K562 (cell line): ENCODE results near the gene LGALS12. TPM values are rescaled to one million over a fixed set of nuclear protein-coding genes. Genes with fewer than 3 reads are reported as not detected.

ENCODE experiments used
- ATAC-seq: fragments of 200-7000 bp; cut with Tn5 transposase; 3 replicates; pipeline ENCODE4 v1.9.1; 2020; ENCODE audit warnings: moderate library complexity
- BruUV-seq: library from RNA; stranded (reverse); fragments of 400-500 nt; replicated peaks from 2 replicates; lab custom pipeline; 2021; lab: Mats Ljungman, UMichigan
- CTCF ChIA-PET: fragments of 300-600 bp; formaldehyde crosslinking; extraction: SDS; loops from one replicate; lab custom pipeline; 2021; ENCODE audit warnings: low intra/inter-chr PET ratio; lab: Yijun Ruan, JAX
- POLR2A ChIA-PET: fragments of 300-600, 350-650 bp; sonication (Branson Sonifier 250); formaldehyde crosslinking; extraction: SDS; loops from one replicate; lab custom pipeline; 2021; ENCODE audit warnings: antibody characterized with exemption, inconsistent platforms; lab: Yijun Ruan, JAX
- DNase-seq, 4 experiments: peaks; one replicate each; pipeline versions ENCODE4 v3.0.0 to v3.0.0-alpha.2; 2011 to 2018; ENCODE audit warnings: low spot score in 3 of 4, mixed read lengths in 3 of 4; ENCODE audit errors: extremely low read depth in 1 of 4
- FAIRE-seq: peaks from 2 replicates; lab custom pipeline; 2011; peaks lifted over from hg19 to GRCh38; lab: Jason Lieb, UNC
- H2AFZ ChIP-seq: 2 replicates; pipeline ENCODE4 v1.6.0; 2011; ENCODE audit warnings: low read depth, low read length, control low read depth, inconsistent platforms
- H3K27ac ChIP-seq: fragments of 200-600 bp; 3 replicates; pipeline ENCODE4 v1.8.0; 2011; ENCODE audit warnings: low read depth, mild to moderate bottlenecking, control low read depth, inconsistent platforms, low read length, moderate library complexity, mixed read lengths; ENCODE audit errors: extremely low read depth
- H3K27me3 ChIP-seq, 2 experiments: fragments of 300-600 bp in 1 of 2; 2 replicates in 1 of 2; 3 replicates in 1 of 2; pipeline versions ENCODE4 v1.6.0 to v1.8.0; 2011; ENCODE audit warnings: inconsistent platforms in 2 of 2, low read length in 2 of 2, mild to moderate bottlenecking in 1 of 2, mixed read lengths in 1 of 2, moderate library complexity in 1 of 2; ENCODE audit not compliant: control insufficient read depth in 2 of 2, insufficient read depth in 2 of 2
- H3K36me3 ChIP-seq: fragments of 300-600 bp; 3 replicates; pipeline ENCODE4 v1.8.0; 2011; ENCODE audit warnings: mild to moderate bottlenecking, low read length, inconsistent platforms; ENCODE audit not compliant: control insufficient read depth, insufficient read depth
- H3K4me1 ChIP-seq, 2 experiments: fragments of 200-600 bp in 1 of 2; replicated peaks in 1 of 2; 2 replicates in 1 of 2; 3 replicates in 1 of 2; pipeline versions ENCODE4 v1.5.1 to v1.8.0; 2011; ENCODE audit warnings: inconsistent platforms in 2 of 2, low read length in 2 of 2, mild to moderate bottlenecking in 1 of 2, mixed read lengths in 1 of 2, moderate library complexity in 1 of 2; ENCODE audit not compliant: control insufficient read depth in 2 of 2, insufficient read depth in 2 of 2
- H3K4me2 ChIP-seq: 2 replicates; pipeline ENCODE4 v1.6.1; 2011; ENCODE audit warnings: low read length, control low read depth, inconsistent platforms, mixed read lengths; ENCODE audit not compliant: insufficient read depth
- H3K4me3 ChIP-seq: fragments of 200-600 bp; sonication (generic), shearing (Covaris generic); 2 replicates; pipeline ENCODE4 v1.5.1; 2016; ENCODE audit warnings: control low read depth, inconsistent platforms
- H3K79me2 ChIP-seq: fragments of 200-600 bp; 3 replicates; pipeline ENCODE4 v1.8.0; 2011; ENCODE audit warnings: low read length, inconsistent platforms; ENCODE audit not compliant: control insufficient read depth, insufficient read depth
- H3K9ac ChIP-seq, 2 experiments: 2 replicates each; pipeline versions ENCODE4 v1.6.0 to v1.6.1; 2011; ENCODE audit warnings: low read depth in 2 of 2, low read length in 2 of 2, control low read depth in 1 of 2, inconsistent platforms in 1 of 2, mild to moderate bottlenecking in 1 of 2, mixed read lengths in 1 of 2; ENCODE audit not compliant: insufficient read depth in 1 of 2
- H3K9me1 ChIP-seq: one replicate; pipeline ENCODE4 v1.6.0; 2011; ENCODE audit warnings: inconsistent platforms, mild to moderate bottlenecking, low read length, moderate library complexity; ENCODE audit not compliant: control insufficient read depth, insufficient read depth
- H3K9me3 ChIP-seq: replicated peaks from 2 replicates; pipeline ENCODE4 v1.5.1; 2011; ENCODE audit warnings: low read depth, low read length, inconsistent platforms; ENCODE audit not compliant: control insufficient read depth, insufficient read depth
- H4K20me1 ChIP-seq: replicated peaks from 2 replicates; pipeline ENCODE4 v1.6.1; 2011; ENCODE audit warnings: low read length, inconsistent platforms, mixed read lengths; ENCODE audit not compliant: control insufficient read depth, insufficient read depth
- CHCHD3 ChIP-seq: fragments of 250-450 bp; sonication (Bioruptor Pico); IDR thresholded peaks from 2 replicates; pipeline ENCODE4 v2.1.2; 2022; ENCODE audit warnings: mild to moderate bottlenecking
- CSDE1 ChIP-seq, 2 experiments: fragments of 450-650 bp; IDR thresholded peaks; 2 replicates each; pipeline ENCODE4 v1.6.1; 2016; ENCODE audit warnings: mild to moderate bottlenecking in 1 of 2
- E2F4 ChIP-seq: sonication (generic); formaldehyde crosslinking; IDR thresholded peaks from 2 replicates; pipeline ENCODE4 v1.8.0; 2022; ENCODE audit warnings: mild to moderate bottlenecking, low read depth, missing genetic modification reagents
- HMG20B ChIP-seq: fragments of 250-450 bp; sonication (Bioruptor Pico); IDR thresholded peaks from 2 replicates; pipeline ENCODE4 v1.5.0; 2021; ENCODE audit warnings: mild to moderate bottlenecking
- LEF1 ChIP-seq: fragments of 450-650 bp; IDR thresholded peaks from 2 replicates; pipeline ENCODE4 v1.6.1; 2016; ENCODE audit warnings: mild to moderate bottlenecking
- MED1 ChIP-seq: sonication (generic); formaldehyde crosslinking; IDR thresholded peaks from 2 replicates; pipeline ENCODE4 v1.8.1; 2023; ENCODE audit warnings: missing genetic modification reagents, borderline replicate concordance
- MNT ChIP-seq, 2 experiments: fragments of 450-650 bp; conservative IDR thresholded peaks; 2 replicates each; pipeline ENCODE4 v1.6.1; 2017; ENCODE audit warnings: mild to moderate bottlenecking in 2 of 2, moderate library complexity in 2 of 2
- WHSC1 ChIP-seq: IDR thresholded peaks from one replicate; pipeline ENCODE4 v1.6.1; 2012; ENCODE audit warnings: low read length, control low read depth, inconsistent platforms
- ZFP36 ChIP-seq: fragments of 150-350 bp; IDR thresholded peaks from 2 replicates; pipeline ENCODE4 v1.6.1; 2018; ENCODE audit warnings: low read length, low read depth; ENCODE audit not compliant: partially characterized antibody
- ZNF311 ChIP-seq: fragments of 250-450 bp; sonication (Bioruptor Pico); IDR thresholded peaks from 2 replicates; pipeline ENCODE4 v1.4.0; 2020; ENCODE audit warnings: mild to moderate bottlenecking, moderate library complexity
- WGBS: fragments of 100-300 bp; shearing (Covaris generic); methylation state at CpG from one replicate; pipeline ENCODE4 v1.1.6; 2016; ENCODE audit warnings: low coverage, mixed read lengths; ENCODE audit not compliant: insufficient coverage; ENCODE audit errors: missing lambda C conversion rate; 5-methylcytosine and 5-hydroxymethylcytosine counted together
- in situ Hi-C: fragments of 300-500 bp; cut with MboI; formaldehyde crosslinking; loops from 4 replicates; pipeline ENCODE4 v1.15.0; 2018; ENCODE audit warnings: inconsistent platforms, mixed read lengths
- intact Hi-C: fragments of 100-400 bp; cut with micrococcal nuclease; formaldehyde crosslinking; loops from 2 replicates; pipeline ENCODE4 v1.14.2; 2022
- polyA plus RNA-seq, 8 experiments: library from polyadenylated mRNA; depleted of rRNA in 4 of 8; stranded (reverse) in 5 of 8; unstranded in 3 of 8; fragments of >200 nt; fragmentation: Nextera tagmentation in 2 of 8; fragmentation: Illumina TruSeq in 1 of 8; extraction: Ambion mirVana in 2 of 8; extraction: Trizol in 1 of 8; gene quantifications; 2 replicates each; pipeline versions ENCODE4 v1.2.1 to v1.2.3, GENCODE V29; 2011 to 2014; ENCODE audit warnings: inconsistent platforms in 1 of 8, missing spikeins in 1 of 8
- total RNA-seq, 7 experiments: library from RNA; depleted of rRNA in 6 of 7; stranded (reverse); fragments of >200 nt in 6 of 7; fragmentation: Illumina TruSeq in 2 of 7; extraction: Trizol in 2 of 7; gene quantifications; 2 replicates each; pipeline versions ENCODE4 v1.2.1 to v1.2.3, GENCODE V29; 2011 to 2021; ENCODE audit warnings: low replicate concordance in 1 of 7

Gene LGALS12
- total and polyA plus RNA-seq, 9 of the 15 experiments (the other 6 are each of a cell fraction or from before 2014, with no cell fraction given), result 0.66 to 8.0 (median 5.0) TPM

GRCh38 chr11:63501236-63501635 is 4.6 kb upstream of the LGALS12 start:
- H3K36me3 ChIP-seq, result no peaks in the 10 kb centered on the region
- intact Hi-C loops, result no loop called here
- peaks cover 4% of the 10 kb centered on the region; the same call in 1 of the 2 replicates for H3K9me3 ChIP-seq
- no peaks in the 10 kb centered on the region for H3K27me3 ChIP-seq
- no peak overlapping the region for H3K9ac ChIP-seq
- H3K27ac ChIP-seq, result no peak overlapping the region
- ATAC-seq (no peak), FAIRE-seq (no peak), DNase-seq (no peak)
- H3K4me3 ChIP-seq, result no peak overlapping the region
- H3K9me1 ChIP-seq, result no peaks in the 10 kb centered on the region
- no peaks in the 10 kb centered on the region for H3K79me2 ChIP-seq
- H2AFZ ChIP-seq, result no peak overlapping the region
- no peak overlapping the region for H3K4me2 ChIP-seq
- TF ChIP-seq CHCHD3 (no peak), CSDE1 (IDR thresholded peaks at IDR 0.05) (no peak), LEF1 (no peak), ZFP36 (no peak), HMG20B (CRISPR knock-in tag) (no peak), MNT (conservative IDR thresholded peaks at IDR 0.05) (no peak), WHSC1 (no peak), MED1 (CRISPR knock-in tag) (no peak), ZNF311 (CRISPR knock-in tag) (no peak), E2F4 (no peak)
- ChIA-PET CTCF (no interaction called here), POLR2A (no interaction called here)
- no peaks in the 10 kb centered on the region for H4K20me1 ChIP-seq
- in situ Hi-C loops, result no loop called here
- BruUV-seq, result no TSS peak
- peaks cover 25 to 41% of the 10 kb centered on the region in 2 experiments for H3K4me1 ChIP-seq
- 56% methylated on average over 1 of the region's 1 CpG for WGBS
